Activated T-helper 1 cell treated with anti-CD3 and anti-CD28 coated beads, Interleukin-12 subunit alpha, Interleukin-12 subunit beta, Interleukin-2, Interleukin-4 antibody, amounts not matched to agents 30 ng/mL and 10 ng/mL and 1 ng/mL, durations not matched to agents 14 hours and 24 hours and 36 hours (primary cell): ENCODE results near the gene RPS6KA3. TPM values are rescaled to one million over a fixed set of nuclear protein-coding genes. Genes with fewer than 3 reads are reported as not detected.

ENCODE experiments used
- DNase-seq: peaks from one replicate; pipeline ENCODE4 v3.0.0; 2021; ENCODE audit warnings: low spot score
- H3K27ac Mint-ChIP-seq: one replicate; pipeline ENCODE4 v1.8.0; 2021; ENCODE audit warnings: mild to moderate bottlenecking, mixed read lengths
- H3K27me3 Mint-ChIP-seq: one replicate; pipeline ENCODE4 v1.8.0; 2022; ENCODE audit warnings: mild to moderate bottlenecking, moderate library complexity, mixed read lengths; ENCODE audit not compliant: insufficient read depth
- H3K36me3 Mint-ChIP-seq: one replicate; pipeline ENCODE4 v1.8.0; 2021; ENCODE audit warnings: low read depth, mixed read lengths
- H3K4me1 Mint-ChIP-seq: one replicate; pipeline ENCODE4 v1.8.0; 2021; ENCODE audit warnings: low read depth, mixed read lengths
- H3K4me3 Mint-ChIP-seq: one replicate; pipeline ENCODE4 v1.8.0; 2021; ENCODE audit warnings: mild to moderate bottlenecking, moderate library complexity, mixed read lengths
- H3K9me3 Mint-ChIP-seq: one replicate; pipeline ENCODE4 v1.8.0; 2021; ENCODE audit warnings: mixed read lengths
- intact Hi-C: fragments of 100-400 bp; cut with micrococcal nuclease; formaldehyde crosslinking; loops from one replicate; pipeline ENCODE4 v1.15.1; 2024
- total RNA-seq: library from RNA; stranded (reverse); gene quantifications from 2 replicates; pipeline ENCODE4 v1.2.3, GENCODE V29; 2022

Gene RPS6KA3
- total RNA-seq, 1 donor from 2014 or later: 58.8 TPM

GRCh38 chrX:20229155-20229554 lies 37.6 kb downstream of the RPS6KA3 start:
- no peak for DNase-seq
- H3K4me3 Mint-ChIP-seq: no peak overlapping the region
- H3K27ac Mint-ChIP-seq: no peak overlapping the region
- no peaks in the 10 kb centered on the region for H3K9me3 Mint-ChIP-seq
- intact Hi-C loops: loop anchor here (10.0 kb wide), 1 partner anchor 286 kb away; no protein-coding TSS in a partner anchor
- peaks cover 38% of the 10 kb centered on the region for H3K36me3 Mint-ChIP-seq
- H3K27me3 Mint-ChIP-seq: no peaks in the 10 kb centered on the region
- peaks cover 21% of the 10 kb centered on the region for H3K4me1 Mint-ChIP-seq

- H3K27ac Mint-ChIP-seq: no peak overlapping the region
- peaks cover 21% of the 10 kb centered on the region for H3K4me1 Mint-ChIP-seq
- DNase-seq: no peak
- H3K9me3 Mint-ChIP-seq: no peaks in the 10 kb centered on the region
- intact Hi-C loops: loop anchor here (10.0 kb wide), 1 partner anchor 287 kb away; no protein-coding TSS in a partner anchor
- no peak overlapping the region for H3K4me3 Mint-ChIP-seq
- H3K27me3 Mint-ChIP-seq: no peaks in the 10 kb centered on the region
- peaks cover 34% of the 10 kb centered on the region for H3K36me3 Mint-ChIP-seq
Observed at GRCh38 chrX:20228245-20228644, 38.5 kb downstream of the RPS6KA3 start.

DNA sequence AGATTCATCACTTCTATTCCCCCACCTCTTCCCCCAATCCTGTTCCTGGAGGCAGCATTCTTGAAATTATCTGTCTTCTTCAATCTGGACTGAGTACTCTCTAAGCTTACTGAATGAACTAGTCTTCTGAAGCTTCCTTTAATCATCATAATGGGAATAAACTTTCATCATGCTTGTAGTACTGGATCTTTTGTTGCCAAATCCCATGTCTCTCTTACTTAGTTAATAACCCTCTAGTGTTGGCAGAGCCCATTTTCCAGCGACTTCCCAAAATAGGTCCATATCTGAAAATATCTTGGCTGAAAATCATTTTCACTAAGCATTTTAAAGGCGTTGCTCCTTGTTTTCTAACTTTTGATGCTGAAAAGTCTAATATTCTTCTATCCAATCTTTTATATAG lies 39.6 kb downstream of the RPS6KA3 start:
- H3K9me3 Mint-ChIP-seq: no peaks in the 10 kb centered on the region
- no peaks in the 10 kb centered on the region for H3K27me3 Mint-ChIP-seq
- no peak for DNase-seq
- H3K36me3 Mint-ChIP-seq: peaks cover 29% of the 10 kb centered on the region
- H3K27ac Mint-ChIP-seq: no peak overlapping the region
- H3K4me3 Mint-ChIP-seq: no peak overlapping the region
- intact Hi-C loops: loop anchor here (10.0 kb wide), 1 partner anchor 288 kb away; no protein-coding TSS in a partner anchor
- peaks cover 21% of the 10 kb centered on the region for H3K4me1 Mint-ChIP-seq

DNA sequence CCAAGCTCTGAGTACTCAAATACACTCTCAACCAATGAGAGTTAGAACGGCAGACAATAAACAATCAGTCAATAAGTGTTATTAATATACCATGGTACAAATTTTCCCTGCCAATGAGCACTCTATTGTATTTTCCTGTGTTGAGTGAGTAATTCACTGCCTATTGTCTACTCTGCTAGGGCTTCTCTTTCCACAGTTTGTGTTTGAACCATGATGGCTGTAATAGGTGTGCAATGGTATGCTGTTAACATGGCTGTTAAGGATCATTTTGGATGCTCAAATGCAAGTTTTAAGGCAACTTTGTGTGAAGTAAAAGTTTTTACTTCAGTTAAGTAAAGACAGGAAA lies 41.2 kb downstream of the RPS6KA3 start:
- intact Hi-C loops: loop anchor here (1.0 to 10.0 kb wide), 2 partner anchors 40 to 289 kb away; no protein-coding TSS in a partner anchor
- DNase-seq: no peak
- Mint-ChIP-seq H3K27ac (no peak overlapping the region), H3K4me3 (no peak overlapping the region), H3K36me3 (peaks cover 25% of the 10 kb centered on the region), H3K9me3 (no peaks in the 10 kb centered on the region), H3K4me1 (peaks cover 21% of the 10 kb centered on the region), H3K27me3 (no peaks in the 10 kb centered on the region)

GRCh38 chrX:20224814-20225487 lies 41.8 kb downstream of the RPS6KA3 start:
- Mint-ChIP-seq H3K9me3 (no peaks in the 10 kb centered on the region), H3K27ac (peak overlapping the region; percentile 10), H3K4me1 (peaks cover 21% of the 10 kb centered on the region), H3K36me3 (peaks cover 20% of the 10 kb centered on the region), H3K4me3 (no peak overlapping the region), H3K27me3 (no peaks in the 10 kb centered on the region)
- DNase-seq: no peak
- intact Hi-C loops: loop anchor here (1.0 to 10.0 kb wide), 3 partner anchors 40 to 290 kb away; no protein-coding TSS in a partner anchor

DNA sequence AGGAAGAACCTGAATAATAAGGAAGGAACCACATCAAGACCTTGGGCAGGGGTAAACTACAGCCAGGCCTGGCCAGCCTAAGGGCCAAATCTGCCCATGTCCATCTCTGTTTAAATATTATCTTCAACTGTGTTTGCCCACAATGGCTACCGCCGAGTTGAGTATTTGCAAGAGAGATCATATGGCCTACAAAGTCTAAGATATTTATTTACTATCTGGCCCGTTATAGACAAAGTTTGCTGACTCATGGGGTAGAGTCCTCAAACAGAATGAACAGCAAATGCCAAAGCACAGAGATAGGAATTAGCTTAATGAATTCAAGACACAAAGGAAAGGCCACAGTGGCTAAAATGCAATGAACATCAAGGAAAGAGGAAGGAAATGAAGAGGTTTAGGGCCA lies 44.8 kb downstream of the RPS6KA3 start:
- no peak for DNase-seq
- peaks cover 7% of the 10 kb centered on the region for H3K36me3 Mint-ChIP-seq
- no peaks in the 10 kb centered on the region for H3K9me3 Mint-ChIP-seq
- no peak overlapping the region for H3K4me3 Mint-ChIP-seq
- no peak overlapping the region for H3K27ac Mint-ChIP-seq
- peaks cover 20% of the 10 kb centered on the region for H3K4me1 Mint-ChIP-seq
- no peaks in the 10 kb centered on the region for H3K27me3 Mint-ChIP-seq
- intact Hi-C loops: loop anchor here (10.0 kb wide), 1 partner anchor 293 kb away; no protein-coding TSS in a partner anchor

DNA sequence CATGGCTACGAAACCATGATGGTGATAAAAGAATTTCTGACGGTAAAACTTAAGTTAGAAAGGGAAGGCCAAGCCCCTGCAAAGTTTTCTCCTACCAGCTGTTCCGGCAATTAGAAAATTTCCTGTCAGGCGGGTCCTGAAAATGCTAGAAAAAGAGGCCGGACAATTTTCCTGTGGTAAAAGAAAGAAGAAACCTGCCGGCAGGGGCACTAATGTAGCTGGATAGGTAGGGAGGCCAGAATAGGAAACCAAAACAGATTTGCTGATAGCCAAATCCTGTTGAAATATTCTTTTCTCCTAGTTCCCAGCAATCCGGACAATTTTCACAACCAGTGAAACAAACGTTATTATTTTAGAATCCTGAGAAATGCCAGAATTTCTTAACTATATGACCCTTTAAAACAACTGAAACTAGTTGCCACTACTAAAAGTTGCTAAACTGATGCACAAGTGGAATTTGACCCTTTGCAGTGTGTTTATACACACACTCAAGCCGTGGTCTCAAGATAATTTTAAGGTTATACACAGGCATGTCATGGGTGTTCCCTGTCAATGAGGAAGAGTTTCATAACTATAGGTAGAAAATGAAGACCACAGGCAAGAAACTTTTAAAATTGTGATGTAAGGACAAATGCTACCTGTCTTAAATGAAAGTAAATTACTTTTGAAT lies 47.7 kb downstream of the RPS6KA3 start:
- no peak for DNase-seq
- H3K4me1 Mint-ChIP-seq: peaks cover 14% of the 10 kb centered on the region

DNA sequence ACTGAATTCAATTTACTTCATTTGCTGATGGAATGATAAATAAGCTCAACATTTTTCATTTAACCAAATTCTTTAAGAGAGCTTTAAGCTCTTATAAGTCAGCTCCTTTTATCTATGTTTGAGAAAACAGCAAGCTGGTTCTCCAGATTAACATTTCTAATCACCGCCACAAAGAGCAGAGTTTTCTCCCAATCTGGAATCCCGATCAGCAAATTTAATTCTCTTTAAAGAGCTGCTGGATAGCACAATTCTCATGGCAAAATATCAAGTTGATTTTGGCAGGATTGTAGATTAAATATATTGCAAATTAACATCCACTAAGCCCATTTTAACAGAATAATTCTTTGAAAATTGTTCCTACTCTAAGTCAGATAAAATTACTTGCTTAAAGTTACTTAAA lies 48.8 kb downstream of the RPS6KA3 start:
- Mint-ChIP-seq H3K4me3 (no peak overlapping the region), H3K9me3 (no peaks in the 10 kb centered on the region), H3K27me3 (no peaks in the 10 kb centered on the region), H3K4me1 (peaks cover 18% of the 10 kb centered on the region), H3K27ac (no peak overlapping the region), H3K36me3 (peaks cover 13% of the 10 kb centered on the region)
- no peak for DNase-seq
- intact Hi-C loops: no loop called here

More for the DNA sequence above, 47.7 kb downstream of the RPS6KA3 start:
- Mint-ChIP-seq H3K27me3 (no peaks in the 10 kb centered on the region), H3K4me3 (no peak overlapping the region), H3K27ac (no peak overlapping the region), H3K36me3 (peaks cover 12% of the 10 kb centered on the region), H3K9me3 (no peaks in the 10 kb centered on the region)
- intact Hi-C loops: no loop called here

DNA sequence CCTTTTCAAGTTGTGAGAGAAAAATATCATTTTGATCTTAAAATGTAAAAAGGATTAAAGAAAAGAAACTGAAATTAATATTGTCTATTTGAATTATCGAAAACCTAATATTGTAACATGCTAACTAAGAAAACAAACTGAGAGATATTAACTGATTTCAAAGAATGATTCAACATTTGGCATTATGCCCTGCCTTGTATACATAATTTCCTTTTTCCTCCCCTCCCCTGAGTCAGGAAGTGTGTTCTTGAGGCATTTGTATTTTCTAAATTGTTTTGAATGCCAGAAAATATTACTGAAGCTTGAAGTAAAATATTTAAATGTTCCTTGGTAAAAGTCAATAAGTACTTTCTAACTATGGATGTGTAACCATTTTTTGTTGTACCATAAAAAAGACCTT lies 49.4 kb downstream of the RPS6KA3 start:
- Mint-ChIP-seq H3K27me3 (no peaks in the 10 kb centered on the region), H3K4me3 (no peak overlapping the region), H3K4me1 (peaks cover 23% of the 10 kb centered on the region), H3K36me3 (peaks cover 13% of the 10 kb centered on the region), H3K27ac (no peak overlapping the region), H3K9me3 (no peaks in the 10 kb centered on the region)
- intact Hi-C loops: no loop called here
- DNase-seq: no peak

DNA sequence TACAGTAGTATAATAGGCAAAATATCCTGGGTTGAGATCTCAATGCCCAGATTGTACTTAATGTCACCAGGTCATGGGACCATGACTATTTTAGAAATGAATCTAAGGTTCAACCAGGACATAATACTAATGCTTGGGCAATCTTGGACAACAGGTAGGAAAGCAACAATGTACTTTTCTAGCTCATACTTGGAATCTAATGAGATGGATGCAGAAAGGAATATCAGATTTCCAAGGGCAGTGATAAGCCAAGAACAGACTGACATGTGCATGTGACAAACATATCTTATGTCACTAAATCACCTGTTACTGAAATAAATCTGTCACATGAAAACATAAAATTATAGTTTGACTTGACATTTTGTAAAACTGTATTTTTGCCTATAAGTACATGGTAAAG lies 51.1 kb downstream of the RPS6KA3 start:
- intact Hi-C loops: no loop called here
- H3K4me3 Mint-ChIP-seq: no peak overlapping the region
- H3K9me3 Mint-ChIP-seq: no peaks in the 10 kb centered on the region
- H3K27ac Mint-ChIP-seq: no peak overlapping the region
- peaks cover 10% of the 10 kb centered on the region for H3K36me3 Mint-ChIP-seq
- H3K27me3 Mint-ChIP-seq: no peaks in the 10 kb centered on the region
- DNase-seq: no peak
- peaks cover 29% of the 10 kb centered on the region for H3K4me1 Mint-ChIP-seq

DNA sequence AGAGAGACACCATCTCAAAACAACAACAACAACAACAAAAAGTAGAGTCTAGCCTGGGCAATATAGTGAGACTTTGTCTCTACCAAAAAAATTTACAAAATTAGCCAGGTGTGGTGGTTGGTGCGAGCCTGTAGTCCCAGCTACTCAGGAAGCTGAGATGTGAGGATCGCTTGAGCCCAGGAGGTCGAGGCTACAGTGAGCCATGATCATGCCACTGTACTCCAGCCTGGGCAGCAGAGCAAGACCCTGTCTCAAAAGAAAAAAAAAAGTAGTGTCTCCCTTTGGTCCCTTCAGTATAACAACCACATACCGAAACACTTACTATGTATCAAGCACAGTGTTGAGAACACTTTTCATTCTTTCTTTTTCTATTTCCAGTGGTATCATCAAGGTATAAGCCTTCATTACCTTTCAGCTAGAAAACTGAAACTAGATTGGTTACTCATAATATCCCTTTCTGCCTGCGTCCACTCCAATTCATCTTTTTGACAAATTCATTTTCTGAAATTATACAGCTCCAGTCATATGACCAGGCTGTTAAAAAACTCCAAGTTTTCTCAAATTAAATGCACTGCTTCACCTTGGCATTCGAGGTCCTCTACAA lies 54.1 kb downstream of the RPS6KA3 start:
- Mint-ChIP-seq H3K9me3 (no peaks in the 10 kb centered on the region), H3K4me1 (peaks cover 26% of the 10 kb centered on the region), H3K4me3 (no peak overlapping the region), H3K36me3 (peaks cover 25% of the 10 kb centered on the region), H3K27ac (peak overlapping the region; percentile 9), H3K27me3 (no peaks in the 10 kb centered on the region)
- intact Hi-C loops: no loop called here
- DNase-seq: no peak

DNA sequence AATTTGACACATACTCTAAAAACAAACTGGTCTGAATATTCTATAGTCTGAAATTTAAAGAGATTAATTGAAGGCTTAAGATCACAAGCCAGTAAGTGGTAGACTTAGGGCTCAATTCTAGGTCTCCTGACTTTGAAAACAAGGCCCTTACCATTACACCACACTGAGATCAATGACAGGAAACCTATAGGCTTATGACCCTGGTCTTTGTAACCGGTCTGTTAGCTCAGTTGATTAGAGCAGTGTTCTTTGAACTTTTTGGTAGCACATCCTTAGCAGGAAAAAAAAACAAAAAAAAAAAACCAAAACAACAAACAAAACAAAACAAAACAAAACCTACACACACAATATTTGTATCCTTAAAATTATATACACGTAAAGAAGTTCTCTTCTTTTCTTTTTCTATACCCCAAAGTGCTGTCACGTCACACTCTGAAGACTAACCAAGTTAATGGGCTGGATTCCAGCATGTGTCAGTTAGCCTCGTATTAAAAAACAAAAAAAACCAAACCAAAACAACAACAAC lies 55.4 kb downstream of the RPS6KA3 start:
- Mint-ChIP-seq H3K36me3 (peaks cover 33% of the 10 kb centered on the region), H3K4me1 (peaks cover 32% of the 10 kb centered on the region)
- intact Hi-C loops: no loop called here

More for the DNA sequence above, 55.4 kb downstream of the RPS6KA3 start:
- Mint-ChIP-seq H3K4me3 (no peak overlapping the region), H3K27me3 (no peaks in the 10 kb centered on the region), H3K27ac (no peak overlapping the region), H3K9me3 (no peaks in the 10 kb centered on the region)
- no peak for DNase-seq
